ENCODE data around the gene INTS3.

INTS3 gene

GRCh38 chr1:153804112-153804511 lies 76.3 kb downstream of the INTS3 start:
- TF ChIP-seq, protein P1, sequence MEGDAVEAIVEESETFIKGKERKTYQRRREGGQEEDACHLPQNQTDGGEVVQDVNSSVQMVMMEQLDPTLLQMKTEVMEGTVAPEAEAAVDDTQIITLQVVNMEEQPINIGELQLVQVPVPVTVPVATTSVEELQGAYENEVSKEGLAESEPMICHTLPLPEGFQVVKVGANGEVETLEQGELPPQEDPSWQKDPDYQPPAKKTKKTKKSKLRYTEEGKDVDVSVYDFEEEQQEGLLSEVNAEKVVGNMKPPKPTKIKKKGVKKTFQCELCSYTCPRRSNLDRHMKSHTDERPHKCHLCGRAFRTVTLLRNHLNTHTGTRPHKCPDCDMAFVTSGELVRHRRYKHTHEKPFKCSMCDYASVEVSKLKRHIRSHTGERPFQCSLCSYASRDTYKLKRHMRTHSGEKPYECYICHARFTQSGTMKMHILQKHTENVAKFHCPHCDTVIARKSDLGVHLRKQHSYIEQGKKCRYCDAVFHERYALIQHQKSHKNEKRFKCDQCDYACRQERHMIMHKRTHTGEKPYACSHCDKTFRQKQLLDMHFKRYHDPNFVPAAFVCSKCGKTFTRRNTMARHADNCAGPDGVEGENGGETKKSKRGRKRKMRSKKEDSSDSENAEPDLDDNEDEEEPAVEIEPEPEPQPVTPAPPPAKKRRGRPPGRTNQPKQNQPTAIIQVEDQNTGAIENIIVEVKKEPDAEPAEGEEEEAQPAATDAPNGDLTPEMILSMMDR (conservative IDR thresholded peaks at IDR 0.05) = no peak
- no peak overlapping the region for H3K27ac ChIP-seq

DNA sequence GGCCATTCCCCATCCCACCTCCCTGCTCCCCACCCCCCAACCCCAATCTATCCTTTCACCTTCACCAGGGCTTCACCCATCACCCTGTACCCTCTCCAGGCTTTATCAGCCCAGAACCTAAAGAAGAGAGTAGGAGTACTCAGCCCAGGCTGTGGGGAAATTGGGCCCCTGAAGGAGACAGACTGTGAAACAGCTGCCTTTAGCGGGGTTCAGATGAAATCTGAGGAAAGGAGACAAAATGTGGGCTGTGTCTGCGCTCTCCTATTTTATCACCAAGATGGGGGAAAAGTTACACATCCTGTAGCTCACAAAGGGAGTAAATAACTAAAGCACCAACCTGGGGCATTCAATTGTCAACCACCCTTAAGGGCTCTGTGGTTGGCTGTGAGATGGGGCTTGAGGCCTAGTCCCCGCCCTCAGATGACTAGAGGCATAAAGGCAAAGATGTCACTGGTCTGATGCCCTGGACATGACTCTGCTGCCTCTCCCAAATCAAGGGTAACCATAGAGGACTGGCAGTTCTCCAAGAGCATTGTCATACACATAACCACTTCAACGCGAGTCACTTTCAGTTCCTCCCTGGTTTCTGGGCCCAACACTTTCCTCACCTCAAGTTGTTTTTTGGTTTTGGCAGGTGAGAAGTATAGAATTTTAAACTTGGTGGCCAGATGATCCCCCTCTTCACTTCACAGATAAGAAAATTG lies 77.3 kb downstream of the INTS3 start:
- H3K27ac ChIP-seq = no peak overlapping the region
- TF ChIP-seq, protein P1 (conservative IDR thresholded peaks at IDR 0.05) = no peak

GRCh38 chr1:153805886-153806719 lies 78.3 kb downstream of the INTS3 start:
- no peak overlapping the region for H3K27ac ChIP-seq

DNA sequence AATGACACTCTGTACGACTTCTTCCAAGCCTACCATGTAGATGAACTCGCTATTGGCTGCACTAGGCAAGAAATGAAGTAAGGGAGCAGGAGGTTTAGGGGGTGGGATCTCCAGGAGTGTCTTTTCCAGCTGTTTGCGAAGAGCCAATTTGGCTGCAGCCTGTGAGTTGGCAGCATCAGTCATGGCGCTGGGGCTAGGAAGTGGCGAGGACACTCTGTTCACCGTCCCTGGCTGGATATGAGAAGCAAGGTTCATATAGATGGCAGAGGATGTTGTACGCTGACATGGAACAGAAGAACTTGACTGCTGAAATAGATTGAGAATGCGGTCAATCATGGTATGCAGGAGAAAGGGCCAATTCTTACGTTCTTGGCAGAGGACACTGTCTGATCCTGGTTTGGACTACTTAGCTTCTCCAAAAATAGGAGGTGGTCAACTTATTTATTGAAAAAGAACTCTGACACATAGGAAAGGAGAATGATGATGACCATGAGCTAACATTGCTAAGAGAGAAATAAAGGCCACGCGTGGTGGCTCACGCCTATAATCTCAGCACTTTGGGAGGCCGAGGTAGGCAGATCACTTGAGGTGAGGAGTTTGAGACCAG lies 88.5 kb downstream of the INTS3 start:
- no peak overlapping the region for H3K27ac ChIP-seq
- TF ChIP-seq, protein P1 (conservative IDR thresholded peaks at IDR 0.05) = no peak

More at GRCh38 chr1:153805886-153806719, 78.3 kb downstream of the INTS3 start:
- TF ChIP-seq, protein P1 (conservative IDR thresholded peaks at IDR 0.05) = no peak

GRCh38 chr1:153818876-153819275 lies 91.0 kb downstream of the INTS3 start:
- H3K27ac ChIP-seq = no peak overlapping the region
- TF ChIP-seq, protein P1 (conservative IDR thresholded peaks at IDR 0.05) = no peak

Measured in VCaP (cell line).